GM12892 (cell line): ENCODE measurements around the gene INF2.

Experiments used
- POLR2A ChIP-seq: IDR thresholded peaks from 2 replicates; pipeline ENCODE4 v1.6.1; 2011; ENCODE audit warnings: low read depth, low read length, control low read depth
- TAF1 ChIP-seq: IDR thresholded peaks from 2 replicates; pipeline ENCODE4 v1.6.1; 2011; ENCODE audit warnings: low read depth, mild to moderate bottlenecking, control low read depth, low read length, borderline replicate concordance

DNA sequence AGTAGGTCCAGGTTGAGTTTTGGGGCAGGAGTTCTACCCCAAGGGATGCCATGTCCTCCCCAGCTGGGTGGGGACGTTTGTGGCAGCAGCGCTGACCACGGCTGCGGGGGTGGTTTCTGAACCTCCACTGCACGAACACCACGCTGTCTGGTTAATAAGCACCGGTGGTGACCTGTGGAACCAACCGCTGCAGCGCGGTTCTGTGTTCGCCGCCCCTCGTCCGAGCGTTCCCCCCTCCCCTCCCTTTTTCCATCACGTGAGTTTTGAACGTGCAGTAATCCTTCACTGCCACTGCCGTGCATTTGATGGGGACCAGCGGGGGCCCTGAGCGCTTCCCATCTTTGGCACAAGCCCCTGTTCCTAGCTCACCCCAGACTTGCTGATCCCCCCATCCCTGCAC lies 28.2 kb downstream of the INF2 start:
- no peak for TF ChIP-seq POLR2A
- TF ChIP-seq TAF1 = no peak
